B cell (primary cell): ENCODE results near the gene CCL26. TPM values are rescaled to one million over a fixed set of nuclear protein-coding genes. Genes with fewer than 3 reads are reported as not detected.

Source experiments
- ATAC-seq: fragments of 200-7000 bp; cut with Tn5 transposase; one replicate; pipeline ENCODE4 v1.10.0; 2021; ENCODE audit warnings: low read depth, mild to moderate bottlenecking, moderate number of reproducible peaks, moderate library complexity
- CTCF ChIA-PET: fragments of 350-600 bp; sonication (Branson Sonifier 250); formaldehyde crosslinking; loops from one replicate; lab custom pipeline; 2021; ENCODE audit warnings: antibody characterized with exemption, inconsistent platforms; lab: Charles Lee
- POLR2A ChIA-PET: fragments of 350-600 bp; sonication (Branson Sonifier 250); formaldehyde crosslinking; loops from one replicate; lab custom pipeline; 2021; ENCODE audit warnings: antibody characterized with exemption; lab: Charles Lee
- DNase-seq: peaks from one replicate; pipeline ENCODE4 v3.0.0; 2013
- H2AFZ ChIP-seq: 2 replicates; pipeline ENCODE4 v1.6.1; 2012; ENCODE audit warnings: mild to moderate bottlenecking, low read depth, low read length; ENCODE audit not compliant: insufficient read depth, poor library complexity, severe bottlenecking
- H3K27ac ChIP-seq, 2 donors: 1 replicate in 1 of 2; 2 replicates in 1 of 2; pipeline ENCODE4 v1.5.1; 2012 to 2013; ENCODE audit warnings: low read length in 2 of 2, mild to moderate bottlenecking in 2 of 2, moderate library complexity in 1 of 2
- H3K27me3 ChIP-seq, 4 experiments: fragments of 200-600 bp in 1 of 4; sonication (generic) in 1 of 4; replicated peaks in 1 of 4; 1 replicate in 2 of 4; 2 replicates in 2 of 4; pipeline versions ENCODE4 v1.6.1 to v1.7.0; 2013 to 2016; ENCODE audit warnings: low read length in 3 of 4, mild to moderate bottlenecking in 2 of 4, mixed read lengths in 1 of 4, moderate library complexity in 1 of 4; ENCODE audit not compliant: insufficient read depth in 4 of 4, control insufficient read depth in 3 of 4; ENCODE audit errors: control extremely low read depth in 1 of 4
- H3K36me3 ChIP-seq, 2 experiments: replicated peaks in 1 of 2; 1 replicate in 1 of 2; 2 replicates in 1 of 2; pipeline versions ENCODE4 v1.6.1 to v1.7.1; 2013; ENCODE audit warnings: low read length in 1 of 2; ENCODE audit not compliant: insufficient read depth in 2 of 2, control insufficient read depth in 1 of 2; ENCODE audit errors: control extremely low read depth in 1 of 2, extremely low read depth in 1 of 2
- H3K4me1 ChIP-seq, 2 donors: fragments of 200-600 bp in 1 of 2; sonication (generic) in 1 of 2; 1 replicate in 1 of 2; 2 replicates in 1 of 2; pipeline versions ENCODE4 v1.5.1 to v1.6.1; 2013 to 2017; ENCODE audit warnings: low read length in 2 of 2; ENCODE audit not compliant: control insufficient read depth in 2 of 2, insufficient read depth in 2 of 2
- H3K4me2 ChIP-seq: replicated peaks from 2 replicates; pipeline ENCODE3; 2012; ENCODE audit warnings: mild to moderate bottlenecking, low read depth, low read length; ENCODE audit not compliant: poor library complexity, severe bottlenecking
- H3K4me3 ChIP-seq, 5 experiments: fragments of 200-600 bp in 1 of 5; sonication (generic) in 1 of 5; 1 replicate in 3 of 5; 2 replicates in 2 of 5; pipeline versions ENCODE4 v1.5.1 to v1.7.0; 2011 to 2016; ENCODE audit warnings: low read length in 4 of 5, mild to moderate bottlenecking in 4 of 5, low read depth in 2 of 5, control low read depth in 1 of 5, moderate library complexity in 1 of 5; ENCODE audit not compliant: insufficient read depth in 1 of 5; ENCODE audit errors: control extremely low read depth in 1 of 5, extremely low read depth in 1 of 5
- H3K79me2 ChIP-seq: fragments of 200-600 bp; sonication (generic); one replicate; pipeline ENCODE4 v1.6.0; 2016; ENCODE audit warnings: low read length; ENCODE audit not compliant: control insufficient read depth, insufficient read depth
- H3K9ac ChIP-seq: fragments of 200-600 bp; sonication (generic); 2 replicates; pipeline ENCODE4 v1.6.1; 2017; ENCODE audit warnings: mild to moderate bottlenecking, low read length, moderate library complexity
- H3K9me3 ChIP-seq, 3 donors: one replicate each; pipeline versions ENCODE4 v1.6.1 to v1.7.1; 2013; ENCODE audit warnings: low read length in 2 of 3; ENCODE audit not compliant: control insufficient read depth in 2 of 3, insufficient read depth in 1 of 3; ENCODE audit errors: control extremely low read depth in 1 of 3
- H4K20me1 ChIP-seq: 2 replicates; pipeline ENCODE4 v1.6.0; 2012; ENCODE audit warnings: mild to moderate bottlenecking, low read length; ENCODE audit not compliant: insufficient read depth, control insufficient read depth, poor library complexity, severe bottlenecking
- H3K27ac Mint-ChIP-seq: one replicate; pipeline ENCODE4 v1.8.0; 2021; ENCODE audit warnings: mixed read lengths
- H3K27me3 Mint-ChIP-seq: one replicate; pipeline ENCODE4 v1.8.0; 2021; ENCODE audit warnings: mixed read lengths
- H3K4me1 Mint-ChIP-seq: one replicate; pipeline ENCODE4 v1.8.0; 2021; ENCODE audit warnings: mixed read lengths
- H3K4me3 Mint-ChIP-seq: one replicate; pipeline ENCODE4 v1.8.0; 2021; ENCODE audit warnings: mixed read lengths
- H3K9me3 Mint-ChIP-seq: one replicate; pipeline ENCODE4 v1.8.0; 2022; ENCODE audit warnings: mixed read lengths; ENCODE audit not compliant: insufficient read depth
- CTCF ChIP-seq: fragments of 200-600 bp; IDR thresholded peaks from one replicate; pipeline ENCODE4 v1.8.0; 2022; ENCODE audit warnings: antibody characterized with exemption, mild to moderate bottlenecking
- EZH2 ChIP-seq: IDR thresholded peaks from 2 replicates; pipeline ENCODE4 v1.6.1; 2012; ENCODE audit warnings: borderline replicate concordance, low read depth, mild to moderate bottlenecking, moderate library complexity, low read length; ENCODE audit not compliant: insufficient read depth, poor library complexity, severe bottlenecking
- WGBS: methylation state at CpG from one replicate; pipeline ENCODE4 v1.1.5; 2013; ENCODE audit warnings: missing lambda C conversion rate; ENCODE audit not compliant: insufficient coverage; 5-methylcytosine and 5-hydroxymethylcytosine counted together
- intact Hi-C: fragments of 100-400 bp; cut with micrococcal nuclease; formaldehyde crosslinking; loops from one replicate; pipeline ENCODE4 v1.10.0; 2022
- polyA plus RNA-seq: library from polyadenylated mRNA; depleted of rRNA; stranded (reverse); fragments of >200 nt; gene quantifications from 2 replicates; pipeline ENCODE4 v1.2.3, GENCODE V29; 2012
- total RNA-seq, 2 donors: library from RNA; stranded (reverse); fragments of 120-200 nt in 1 of 2; gene quantifications; 1 replicate in 1 of 2; 2 replicates in 1 of 2; pipeline versions ENCODE4 v1.2.3 to v1.2.4, GENCODE V29; 2013 to 2022

CCL26 gene
- total and polyA plus RNA-seq, 2 donors (not counting 1 experiment from before 2014, with no cell fraction given), result not detected

GRCh38 chr7:75809396-75809795 is 37.4 kb upstream of the CCL26 start:
- H4K20me1 ChIP-seq, result no peaks in the 10 kb centered on the region
- DNase-seq, result no peak
- H3K4me1 ChIP-seq, result no peaks in the 10 kb centered on the region
- intact Hi-C loops, result no loop called here
- H3K4me2 ChIP-seq, result no peak overlapping the region
- WGBS, result 72% methylated on average over 2 of the region's 6 CpGs
- H3K4me3 ChIP-seq, result no peak overlapping the region
- no peak overlapping the region for H2AFZ ChIP-seq
- POLR2A ChIA-PET, result no interaction called here
- H3K27me3 Mint-ChIP-seq, result peaks cover 9% of the 10 kb centered on the region
- H3K9me3 ChIP-seq, result peaks cover 0 to 24% (median 9%) of the 10 kb centered on the region in 3 donors
- H3K27me3 ChIP-seq, result no peaks in the 10 kb centered on the region
- no peaks in the 10 kb centered on the region for H3K79me2 ChIP-seq
- TF ChIP-seq CTCF (no peak), EZH2 (no peak)
- H3K27ac ChIP-seq, result no peak overlapping the region
- peaks cover 4% of the 10 kb centered on the region for H3K9me3 Mint-ChIP-seq
- no peak overlapping the region for H3K4me3 Mint-ChIP-seq
- no peaks in the 10 kb centered on the region for H3K36me3 ChIP-seq
- ATAC-seq, result no peak
- H3K4me1 Mint-ChIP-seq, result no peaks in the 10 kb centered on the region
- CTCF ChIA-PET, result no interaction called here
- no peak overlapping the region for H3K9ac ChIP-seq
- no peak overlapping the region for H3K27ac Mint-ChIP-seq

GRCh38 chr7:75808106-75808505 is 36.1 kb upstream of the CCL26 start:
- DNase-seq, result no peak
- 100% methylated on average over 6 of the region's 6 CpGs for WGBS
- TF ChIP-seq CTCF (no peak), EZH2 (no peak)
- Histone ChIP-seq H3K9me3 (peaks cover 0 to 24% (median 9%) of the 10 kb centered on the region in 3 donors), H2AFZ (no peak overlapping the region), H3K27ac (no peak overlapping the region), H4K20me1 (no peaks in the 10 kb centered on the region), H3K4me3 (no peak overlapping the region), H3K36me3 (no peaks in the 10 kb centered on the region), H3K9ac (no peak overlapping the region), H3K4me2 (no peak overlapping the region), H3K4me1 (no peaks in the 10 kb centered on the region), H3K79me2 (no peaks in the 10 kb centered on the region), H3K27me3 (no peaks in the 10 kb centered on the region)
- Mint-ChIP-seq H3K9me3 (peaks cover 4% of the 10 kb centered on the region), H3K27ac (no peak overlapping the region), H3K4me1 (no peaks in the 10 kb centered on the region), H3K4me3 (no peak overlapping the region), H3K27me3 (peaks cover 9% of the 10 kb centered on the region)
- POLR2A ChIA-PET, result no interaction called here
- CTCF ChIA-PET, result no interaction called here
- no peak for ATAC-seq
- intact Hi-C loops, result no loop called here
